ENCODE measurements around the gene PACRG.

Gene PACRG

GRCh38 chr6:163152701-163153100, 424.9 kb downstream of the PACRG start:
- DNase-seq = no peak

- no peak for DNase-seq
Measured at GRCh38 chr6:163159110-163159509, 431.3 kb downstream of the PACRG start.

- DNase-seq = no peak
Measured at GRCh38 chr6:163159689-163160088, 431.9 kb downstream of the PACRG start.

GRCh38 chr6:163162007-163162873, 434.5 kb downstream of the PACRG start:
- no peak for DNase-seq

- DNase-seq = peak; percentile 30
Measured at GRCh38 chr6:163162874-163163213, 435.1 kb downstream of the PACRG start.

- no peak for DNase-seq
Measured at GRCh38 chr6:163164175-163164900, 436.6 kb downstream of the PACRG start.

GRCh38 chr6:163165155-163165910, 437.6 kb downstream of the PACRG start:
- no peak for DNase-seq

GRCh38 chr6:163165922-163166321, 438.1 kb downstream of the PACRG start:
- peak; percentile 64 for DNase-seq

- DNase-seq = no peak
Measured at GRCh38 chr6:163166507-163166906, 438.7 kb downstream of the PACRG start.

GRCh38 chr6:163169521-163169920, 441.7 kb downstream of the PACRG start:
- no peak for DNase-seq

GRCh38 chr6:163170294-163170883, 442.6 kb downstream of the PACRG start:
- no peak for DNase-seq

GRCh38 chr6:163173741-163174140, 446.0 kb downstream of the PACRG start:
- no peak for DNase-seq

GRCh38 chr6:163175301-163175700, 447.5 kb downstream of the PACRG start:
- DNase-seq = no peak

GRCh38 chr6:163176097-163176496, 448.3 kb downstream of the PACRG start:
- no peak for DNase-seq

- DNase-seq = no peak
Measured at GRCh38 chr6:163177007-163177406, 449.2 kb downstream of the PACRG start.

GRCh38 chr6:163177892-163178420, 450.2 kb downstream of the PACRG start:
- no peak for DNase-seq

GRCh38 chr6:163179061-163179460, 451.3 kb downstream of the PACRG start:
- DNase-seq = no peak

GRCh38 chr6:163179721-163180120, 451.9 kb downstream of the PACRG start:
- DNase-seq = no peak

GRCh38 chr6:163180874-163181541, 453.2 kb downstream of the PACRG start:
- DNase-seq = no peak

GRCh38 chr6:163181666-163182180, 453.9 kb downstream of the PACRG start:
- no peak for DNase-seq

- DNase-seq = no peak
Measured at GRCh38 chr6:163182696-163183095, 454.9 kb downstream of the PACRG start.

GRCh38 chr6:163183806-163184205, 456.0 kb downstream of the PACRG start:
- no peak for DNase-seq
